ENCODE data around the gene TFCP2L1. TPM values are rescaled to one million over a fixed set of nuclear protein-coding genes. Genes with fewer than 3 reads are reported as not detected.

The TFCP2L1 gene
- total RNA-seq, 1 donor from 2014 or later = 12.3 TPM

DNA sequence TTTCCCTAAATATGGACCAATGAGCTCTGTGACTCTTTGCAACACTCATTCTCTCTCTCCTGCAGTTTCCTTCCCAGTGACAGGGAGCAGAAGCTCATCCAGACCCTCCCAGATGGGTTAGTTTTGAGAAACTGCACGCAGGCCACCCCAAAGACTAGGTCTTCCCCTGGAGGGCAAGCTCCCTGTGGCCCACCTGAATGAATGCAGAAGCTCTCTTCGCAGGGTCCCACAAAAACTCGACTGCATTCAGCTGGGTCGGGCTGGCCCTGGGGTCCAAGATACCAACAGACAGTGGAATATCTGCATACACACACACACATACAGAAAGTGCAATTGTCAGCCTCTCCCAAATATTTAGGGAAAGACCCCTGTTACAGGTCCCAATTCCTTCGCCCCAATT lies 37.0 kb downstream of the TFCP2L1 start:
- H3K4me3 ChIP-seq (ENCODE audit: low read depth, low read length) = no peak overlapping the region
- TF ChIP-seq, protein P1, sequence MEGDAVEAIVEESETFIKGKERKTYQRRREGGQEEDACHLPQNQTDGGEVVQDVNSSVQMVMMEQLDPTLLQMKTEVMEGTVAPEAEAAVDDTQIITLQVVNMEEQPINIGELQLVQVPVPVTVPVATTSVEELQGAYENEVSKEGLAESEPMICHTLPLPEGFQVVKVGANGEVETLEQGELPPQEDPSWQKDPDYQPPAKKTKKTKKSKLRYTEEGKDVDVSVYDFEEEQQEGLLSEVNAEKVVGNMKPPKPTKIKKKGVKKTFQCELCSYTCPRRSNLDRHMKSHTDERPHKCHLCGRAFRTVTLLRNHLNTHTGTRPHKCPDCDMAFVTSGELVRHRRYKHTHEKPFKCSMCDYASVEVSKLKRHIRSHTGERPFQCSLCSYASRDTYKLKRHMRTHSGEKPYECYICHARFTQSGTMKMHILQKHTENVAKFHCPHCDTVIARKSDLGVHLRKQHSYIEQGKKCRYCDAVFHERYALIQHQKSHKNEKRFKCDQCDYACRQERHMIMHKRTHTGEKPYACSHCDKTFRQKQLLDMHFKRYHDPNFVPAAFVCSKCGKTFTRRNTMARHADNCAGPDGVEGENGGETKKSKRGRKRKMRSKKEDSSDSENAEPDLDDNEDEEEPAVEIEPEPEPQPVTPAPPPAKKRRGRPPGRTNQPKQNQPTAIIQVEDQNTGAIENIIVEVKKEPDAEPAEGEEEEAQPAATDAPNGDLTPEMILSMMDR (conservative IDR thresholded peaks at IDR 0.05; ENCODE audit: low read depth, low read length) = no peak
- DNase-seq (ENCODE audit: low read depth) = no peak

- DNase-seq (ENCODE audit: low read depth) = no peak
- H3K4me3 ChIP-seq (ENCODE audit: low read depth, low read length) = no peak overlapping the region
- TF ChIP-seq, protein P1 (conservative IDR thresholded peaks at IDR 0.05; ENCODE audit: low read depth, low read length) = no peak
These were observed 37.5 kb downstream of the TFCP2L1 start for GRCh38 chr2:121247534-121247933.

GRCh38 chr2:121246704-121247255 lies 38.2 kb downstream of the TFCP2L1 start:
- TF ChIP-seq, protein P1 (conservative IDR thresholded peaks at IDR 0.05; ENCODE audit: low read depth, low read length) = no peak
- DNase-seq (ENCODE audit: low read depth) = no peak
- no peak overlapping the region for H3K4me3 ChIP-seq (ENCODE audit: low read depth, low read length)

DNA sequence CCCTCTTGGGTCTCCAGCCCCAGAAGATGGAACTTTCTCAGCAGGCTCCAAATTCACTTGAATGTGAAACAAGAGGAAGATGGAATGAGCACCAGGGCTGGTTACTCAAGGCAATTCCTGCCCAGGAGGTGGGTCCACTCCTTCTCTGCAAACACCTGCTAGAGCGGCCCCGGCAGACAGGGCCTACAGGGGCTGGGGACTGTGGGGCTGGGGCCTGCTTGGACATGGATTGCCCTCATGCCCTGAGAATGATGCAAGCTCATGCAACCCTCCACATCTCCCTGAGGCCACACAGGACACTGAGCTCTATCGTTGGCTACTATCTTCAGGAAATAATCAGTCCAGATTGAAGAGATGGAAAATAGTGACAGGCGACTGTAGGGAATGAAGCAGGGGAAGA lies 39.1 kb downstream of the TFCP2L1 start:
- DNase-seq (ENCODE audit: low read depth) = no peak
- TF ChIP-seq, protein P1 (conservative IDR thresholded peaks at IDR 0.05; ENCODE audit: low read depth, low read length) = no peak
- no peak overlapping the region for H3K4me3 ChIP-seq (ENCODE audit: low read depth, low read length)

GRCh38 chr2:121245120-121245820 lies 39.7 kb downstream of the TFCP2L1 start:
- no peak overlapping the region for H3K4me3 ChIP-seq (ENCODE audit: low read depth, low read length)
- TF ChIP-seq, protein P1 (conservative IDR thresholded peaks at IDR 0.05; ENCODE audit: low read depth, low read length) = no peak
- DNase-seq (ENCODE audit: low read depth) = no peak

- H3K4me3 ChIP-seq (ENCODE audit: low read depth, low read length) = no peak overlapping the region
- TF ChIP-seq, protein P1 (conservative IDR thresholded peaks at IDR 0.05; ENCODE audit: low read depth, low read length) = no peak
- DNase-seq (ENCODE audit: low read depth) = no peak
These were observed 40.4 kb downstream of the TFCP2L1 start for GRCh38 chr2:121244616-121245015.
